HepG2 (cell line): Measurements from ENCODE around the gene RBBP8. TPM values are rescaled to one million over a fixed set of nuclear protein-coding genes. Genes with fewer than 3 reads are reported as not detected.

Experiments
- ATAC-seq: fragments of 200-7000 bp; cut with Tn5 transposase; 3 replicates; pipeline ENCODE4 v1.9.1; 2020; ENCODE audit warnings: mild to moderate bottlenecking, moderate library complexity
- BruUV-seq: library from RNA; stranded (reverse); fragments of 400-500 nt; replicated peaks from 2 replicates; lab custom pipeline; 2021; lab: Mats Ljungman, UMichigan
- CTCF ChIA-PET: fragments of 300-600 bp; formaldehyde crosslinking; extraction: SDS; loops from one replicate; lab custom pipeline; 2021; ENCODE audit warnings: low total read pairs, inconsistent platforms, low intra/inter-chr PET ratio; lab: Yijun Ruan, JAX
- POLR2A ChIA-PET: fragments of 350-600 bp; sonication (Branson Sonifier 250); formaldehyde crosslinking; loops from one replicate; lab custom pipeline; 2020; ENCODE audit warnings: antibody characterized with exemption, inconsistent platforms; lab: Yijun Ruan, JAX
- DNase-seq: peaks from one replicate; pipeline ENCODE4 v3.0.0-alpha.2; 2015; ENCODE audit warnings: low spot score
- FAIRE-seq: peaks from 3 replicates; lab custom pipeline; 2011; peaks lifted over from hg19 to GRCh38; lab: Jason Lieb, UNC
- H2AFZ ChIP-seq: one replicate; pipeline ENCODE4 v1.6.1; 2011; ENCODE audit warnings: low read length, inconsistent platforms
- H3K27ac ChIP-seq: fragments of 300-600 bp; 3 replicates; pipeline ENCODE4 v1.8.0; 2011; ENCODE audit warnings: mixed run types, mild to moderate bottlenecking, mixed read lengths, low read length, inconsistent platforms; ENCODE audit not compliant: insufficient read depth; ENCODE audit errors: extremely low read length
- H3K27me3 ChIP-seq, 2 experiments: fragments of 200-600 bp in 1 of 2; 2 replicates in 1 of 2; 3 replicates in 1 of 2; pipeline versions ENCODE4 v1.6.0 to v1.8.0; 2011; ENCODE audit warnings: low read length in 2 of 2, mild to moderate bottlenecking in 2 of 2, moderate library complexity in 2 of 2, inconsistent platforms in 1 of 2; ENCODE audit not compliant: insufficient read depth in 2 of 2, control insufficient read depth in 1 of 2
- H3K36me3 ChIP-seq, 2 experiments: fragments of 200-600 bp in 1 of 2; replicated peaks in 1 of 2; 2 replicates in 1 of 2; 3 replicates in 1 of 2; pipeline versions ENCODE4 v1.5.1 to v1.8.0; 2011; ENCODE audit warnings: low read length in 2 of 2, inconsistent platforms in 1 of 2; ENCODE audit not compliant: insufficient read depth in 2 of 2, control insufficient read depth in 1 of 2
- H3K4me1 ChIP-seq: 2 replicates; pipeline ENCODE4 v1.5.1; 2012; ENCODE audit warnings: low read length, inconsistent platforms; ENCODE audit not compliant: insufficient read depth
- H3K4me2 ChIP-seq: 2 replicates; pipeline ENCODE4 v1.6.0; 2011; ENCODE audit warnings: low read depth, low read length, inconsistent platforms
- H3K4me3 ChIP-seq, 3 experiments: fragments of 200-600 bp in 1 of 3; sonication (generic), shearing (Covaris generic) in 1 of 3; replicated peaks in 1 of 3; 2 replicates each; pipeline ENCODE4 v1.5.1; 2011 to 2016; ENCODE audit warnings: low read length in 3 of 3, inconsistent platforms in 2 of 3, low read depth in 2 of 3, mild to moderate bottlenecking in 2 of 3, control low read depth in 1 of 3, mixed read lengths in 1 of 3; ENCODE audit not compliant: insufficient read depth in 1 of 3
- H3K79me2 ChIP-seq: one replicate; pipeline ENCODE4 v1.6.1; 2011; ENCODE audit warnings: low read length, inconsistent platforms; ENCODE audit not compliant: insufficient read depth
- H3K9ac ChIP-seq: 2 replicates; pipeline ENCODE4 v1.6.0; 2011; ENCODE audit warnings: mild to moderate bottlenecking, low read depth, low read length, inconsistent platforms; ENCODE audit not compliant: insufficient read depth
- H3K9me3 ChIP-seq: 2 replicates; pipeline ENCODE4 v1.5.1; 2012; ENCODE audit warnings: mild to moderate bottlenecking, low read length
- H4K20me1 ChIP-seq: 2 replicates; pipeline ENCODE4 v1.6.0; 2011; ENCODE audit warnings: inconsistent platforms, mild to moderate bottlenecking, low read length, moderate library complexity; ENCODE audit not compliant: insufficient read depth
- ATF7 ChIP-seq, 2 experiments: fragments of 450-650 bp in 1 of 2; sonication (generic) in 1 of 2; formaldehyde crosslinking in 1 of 2; IDR thresholded peaks; 2 replicates each; pipeline versions ENCODE4 v1.4.0 to v1.6.1; 2016 to 2020; ENCODE audit warnings: antibody characterized with exemption in 1 of 2, mild to moderate bottlenecking in 1 of 2, missing genetic modification reagents in 1 of 2
- HBP1 ChIP-seq: IDR thresholded peaks from 2 replicates; pipeline ENCODE4 v1.6.1; 2016; ENCODE audit warnings: low read depth, control low read depth
- JUND ChIP-seq: sonication (generic); formaldehyde crosslinking; IDR thresholded peaks from 2 replicates; pipeline ENCODE4 v1.8.0; 2022; ENCODE audit warnings: mild to moderate bottlenecking, missing genetic modification reagents
- TBP ChIP-seq: sonication (generic); formaldehyde crosslinking; IDR thresholded peaks from 2 replicates; pipeline ENCODE4 v1.5.0; 2020; ENCODE audit warnings: missing genetic modification reagents
- TGIF2 ChIP-seq: IDR thresholded peaks from 2 replicates; pipeline ENCODE4 v1.6.1; 2016; ENCODE audit warnings: control low read depth, missing compliant biosample characterization
- ZFP37 ChIP-seq: sonication (generic); formaldehyde crosslinking; IDR thresholded peaks from 2 replicates; pipeline ENCODE4 v1.4.0; 2020; ENCODE audit warnings: missing genetic modification reagents, borderline replicate concordance
- ZNF205 ChIP-seq: IDR thresholded peaks from 2 replicates; pipeline ENCODE4 v1.6.1; 2018; ENCODE audit warnings: missing biosample characterization, missing genetic modification reagents
- ZNF350 ChIP-seq: sonication (generic); formaldehyde crosslinking; IDR thresholded peaks from 2 replicates; pipeline ENCODE4 v1.4.0; 2020; ENCODE audit warnings: mild to moderate bottlenecking, low read depth, missing genetic modification reagents, borderline replicate concordance
- ZNF75D ChIP-seq: sonication (generic); formaldehyde crosslinking; IDR thresholded peaks from 2 replicates; pipeline ENCODE4 v1.8.1; 2023; ENCODE audit warnings: missing genetic modification reagents, mild to moderate bottlenecking, borderline replicate concordance
- WGBS: methylation state at CpG from one replicate; pipeline ENCODE4 v1.1.6; 2017; ENCODE audit warnings: low lambda C conversion rate; 5-methylcytosine and 5-hydroxymethylcytosine counted together
- in situ Hi-C: cut with HindIII; loops from 2 replicates; pipeline ENCODE4 v1.10.0; 2017; ENCODE audit warnings: low pct_unique_long_range_greater_than_20kb; ENCODE audit not compliant: extremely low pct_ligation_motif_present
- intact Hi-C: fragments of 100-400 bp; cut with micrococcal nuclease; formaldehyde crosslinking; loops from one replicate; pipeline ENCODE4 v1.10.0; 2022; ENCODE audit not compliant: unreplicated experiment
- polyA plus RNA-seq, 8 experiments: library from polyadenylated mRNA; depleted of rRNA in 3 of 8; stranded (reverse) in 7 of 8; unstranded in 1 of 8; fragments of >200 nt; fragmentation: Illumina TruSeq in 4 of 8; extraction: Trizol in 4 of 8; gene quantifications; 2 replicates each; pipeline versions ENCODE4 v1.2.1 to v1.2.3, GENCODE V29; 2011 to 2016; ENCODE audit warnings: low read depth in 4 of 8, missing spikeins in 1 of 8, mixed read lengths in 1 of 8; ENCODE audit not compliant: insufficient read depth in 1 of 8
- total RNA-seq, 5 experiments: library from RNA; depleted of rRNA; stranded (reverse); fragments of >200 nt; fragmentation: Illumina TruSeq; extraction: Trizol; gene quantifications; 2 replicates each; pipeline ENCODE4 v1.2.3, GENCODE V29; 2016; ENCODE audit warnings: low read depth in 1 of 5
- TF ChIP-seq, protein P1 (sequence below): sonication (generic); formaldehyde crosslinking; IDR thresholded peaks from 2 replicates; pipeline ENCODE4 v1.4.0; 2020; ENCODE audit warnings: mild to moderate bottlenecking, missing genetic modification reagents

Gene RBBP8
- total and polyA plus RNA-seq, 2 of the 13 experiments (the other 11 are each of a cell fraction or from before 2014, with no cell fraction given) = 14.2 to 47.4 TPM

DNA sequence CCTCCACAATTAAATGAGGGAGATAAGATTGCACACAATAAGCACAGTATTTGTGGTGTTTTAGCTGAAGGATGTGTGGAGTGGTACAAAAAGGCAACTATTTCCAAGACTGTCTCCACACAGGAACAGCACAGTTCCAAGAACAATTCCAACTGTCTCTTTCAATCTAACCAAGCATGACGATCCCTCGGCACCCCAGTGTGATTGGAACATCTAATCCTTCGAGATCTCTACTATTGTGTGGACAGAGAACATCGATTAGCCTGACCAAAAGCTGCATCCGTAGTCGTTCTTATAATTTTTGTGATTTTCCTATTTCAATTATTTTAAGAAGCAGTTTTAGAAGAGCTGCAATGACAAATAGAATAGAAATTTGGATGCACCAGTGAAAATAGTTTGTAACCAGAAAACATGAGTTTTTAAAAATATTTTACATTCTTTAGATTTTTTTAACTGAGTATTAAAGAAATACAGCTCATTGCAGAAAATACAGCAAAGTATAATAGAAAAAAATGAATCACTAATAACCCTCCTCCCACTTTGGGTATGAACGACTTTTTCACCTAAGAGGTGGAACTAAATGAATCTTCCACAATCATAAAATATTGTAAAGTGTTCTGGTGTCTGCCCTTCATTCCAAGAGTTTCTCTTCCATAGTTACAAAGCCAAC lies 125.8 kb downstream of the RBBP8 start:
- ChIA-PET CTCF (no interaction called here), POLR2A (no interaction called here)
- Histone ChIP-seq H3K27me3 (peaks cover 2 to 3% of the 10 kb centered on the region in 2 experiments; a peak in 2 of 5 replicates), H3K4me2 (no peak overlapping the region), H3K36me3 (no peaks in the 10 kb centered on the region), H2AFZ (no peak overlapping the region), H3K4me3 (no peak overlapping the region), H3K9me3 (peaks cover 6% of the 10 kb centered on the region), H4K20me1 (no peaks in the 10 kb centered on the region), H3K27ac (no peak overlapping the region), H3K79me2 (no peaks in the 10 kb centered on the region), H3K9ac (no peak overlapping the region), H3K4me1 (0 out of 2 replicates have a peak, but pooled peaks cover 8% of the 10 kb centered on the region)
- no peak for ATAC-seq
- 51% methylated on average over 7 of the region's 7 CpGs for WGBS
- in situ Hi-C loops = no loop called here
- no TSS peak for BruUV-seq
- TF ChIP-seq ZNF205 = no peak
- TF ChIP-seq, protein P1, sequence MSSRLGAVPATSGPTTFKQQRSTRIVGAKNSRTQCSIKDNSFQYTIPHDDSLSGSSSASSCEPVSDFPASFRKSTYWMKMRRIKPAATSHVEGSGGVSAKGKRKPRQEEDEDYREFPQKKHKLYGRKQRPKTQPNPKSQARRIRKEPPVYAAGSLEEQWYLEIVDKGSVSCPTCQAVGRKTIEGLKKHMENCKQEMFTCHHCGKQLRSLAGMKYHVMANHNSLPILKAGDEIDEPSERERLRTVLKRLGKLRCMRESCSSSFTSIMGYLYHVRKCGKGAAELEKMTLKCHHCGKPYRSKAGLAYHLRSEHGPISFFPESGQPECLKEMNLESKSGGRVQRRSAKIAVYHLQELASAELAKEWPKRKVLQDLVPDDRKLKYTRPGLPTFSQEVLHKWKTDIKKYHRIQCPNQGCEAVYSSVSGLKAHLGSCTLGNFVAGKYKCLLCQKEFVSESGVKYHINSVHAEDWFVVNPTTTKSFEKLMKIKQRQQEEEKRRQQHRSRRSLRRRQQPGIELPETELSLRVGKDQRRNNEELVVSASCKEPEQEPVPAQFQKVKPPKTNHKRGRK = no peak
- TF ChIP-seq ZFP37 = no peak
- TF ChIP-seq ATF7 (IDR thresholded peaks at IDR 0.05) = no peak
- no peak for TF ChIP-seq ATF7 (CRISPR knock-in tag; IDR thresholded peaks at IDR 0.05)
- TF ChIP-seq HBP1 (CRISPR knock-in tag) = no peak
- TF ChIP-seq TBP (CRISPR knock-in tag) = no peak
- no peak for TF ChIP-seq ZNF75D (CRISPR knock-in tag)
- TF ChIP-seq JUND = no peak
- no peak for TF ChIP-seq ZNF350
- TF ChIP-seq TGIF2 = no peak
- intact Hi-C loops = no loop called here
- no peak for DNase-seq
- FAIRE-seq = no peak
